HG02840 (cell line): ENCODE measurements around the gene CREB3L1.
"Not testable (repeated sequence)": the region's sequence is repeated elsewhere in the genome, so short reads cannot be mapped to it uniquely, and the experiment has no call there.

Source experiments
- ATAC-seq: cut with Tn5 transposase; IDR thresholded peaks from one replicate; pipeline ENCODE4 v1.9.1; 2021; ENCODE audit warnings: mild to moderate bottlenecking, moderate library complexity, moderate number of reproducible peaks; ENCODE audit not compliant: unreplicated experiment, low FRiP score

CREB3L1 gene

DNA sequence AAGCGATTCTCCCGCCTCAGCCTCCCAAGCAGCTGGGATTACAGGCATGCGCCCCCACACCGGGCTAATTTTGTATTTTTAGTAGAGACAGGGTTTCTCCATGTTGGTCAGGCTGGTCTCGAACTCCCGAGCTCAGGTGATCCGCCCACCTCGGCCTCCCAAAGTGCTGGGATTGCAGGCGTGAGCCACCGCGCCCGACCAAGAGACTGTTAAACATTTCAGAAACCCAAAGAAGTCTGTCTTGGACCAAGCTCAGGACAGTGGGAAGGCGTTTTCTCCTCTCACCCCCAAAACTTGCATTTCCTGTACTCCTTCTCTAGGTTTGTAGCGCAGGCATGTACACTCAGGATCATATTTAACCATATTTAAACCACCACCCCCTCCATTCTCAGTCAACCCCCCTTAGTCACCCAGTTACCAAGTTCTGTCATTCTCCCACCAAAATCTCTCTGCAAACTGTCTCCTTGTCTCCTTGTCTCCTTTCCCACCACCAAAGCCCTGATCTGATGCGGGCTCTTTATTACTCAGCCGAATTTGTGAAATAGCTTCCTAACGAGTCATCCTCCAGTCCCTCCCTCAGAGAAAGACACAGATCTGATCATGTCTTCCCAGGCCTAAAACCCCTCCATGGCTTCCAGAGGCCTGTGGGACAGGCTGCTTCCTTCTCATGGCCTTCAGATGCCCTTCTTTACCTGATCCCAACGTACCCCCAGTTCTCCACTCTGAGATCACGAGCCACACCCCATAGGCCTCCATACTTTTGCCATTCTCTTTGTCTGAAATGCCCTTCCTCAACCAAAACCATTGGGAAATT is 29.0 kb upstream of the CREB3L1 start:
- no peak for ATAC-seq

DNA sequence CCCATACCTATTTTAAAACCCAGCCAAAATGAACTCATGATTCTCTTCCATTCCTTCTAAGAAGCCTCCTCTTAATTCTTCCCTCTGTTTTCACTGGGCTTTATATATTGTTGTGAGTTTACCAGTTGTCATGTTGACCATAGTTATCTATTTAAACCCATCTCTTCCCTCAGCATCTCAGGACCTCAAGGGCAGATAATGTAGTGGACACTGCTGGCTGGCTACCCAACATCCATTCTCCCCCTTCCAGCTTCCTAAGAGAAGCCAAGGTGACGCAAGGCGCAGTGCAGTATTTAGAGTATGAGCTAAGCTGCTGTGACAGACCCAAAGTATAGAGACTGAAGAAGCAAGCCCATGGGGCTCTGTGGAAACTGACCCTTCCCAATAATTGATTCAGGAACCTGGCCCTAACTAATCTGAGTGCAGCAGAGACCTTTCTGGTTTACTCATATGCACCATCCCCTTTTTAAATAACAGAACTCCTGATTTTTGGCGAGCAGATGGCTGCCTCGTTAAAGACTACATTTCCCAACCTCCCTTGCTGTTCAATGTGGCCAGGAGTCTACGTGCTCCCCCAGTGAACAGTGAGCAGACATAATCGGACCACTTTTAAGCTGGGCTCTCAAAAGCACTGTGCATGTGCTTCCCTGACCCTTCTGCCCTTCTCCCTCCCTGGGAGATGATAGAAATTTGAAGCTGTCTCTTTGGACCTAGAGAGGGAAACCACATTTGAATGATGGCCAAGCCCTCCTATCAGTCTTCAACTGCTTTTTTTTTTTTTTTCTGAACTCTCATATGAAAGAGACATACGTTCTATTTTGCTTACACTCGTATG is 28.1 kb upstream of the CREB3L1 start:
- no peak for ATAC-seq

DNA sequence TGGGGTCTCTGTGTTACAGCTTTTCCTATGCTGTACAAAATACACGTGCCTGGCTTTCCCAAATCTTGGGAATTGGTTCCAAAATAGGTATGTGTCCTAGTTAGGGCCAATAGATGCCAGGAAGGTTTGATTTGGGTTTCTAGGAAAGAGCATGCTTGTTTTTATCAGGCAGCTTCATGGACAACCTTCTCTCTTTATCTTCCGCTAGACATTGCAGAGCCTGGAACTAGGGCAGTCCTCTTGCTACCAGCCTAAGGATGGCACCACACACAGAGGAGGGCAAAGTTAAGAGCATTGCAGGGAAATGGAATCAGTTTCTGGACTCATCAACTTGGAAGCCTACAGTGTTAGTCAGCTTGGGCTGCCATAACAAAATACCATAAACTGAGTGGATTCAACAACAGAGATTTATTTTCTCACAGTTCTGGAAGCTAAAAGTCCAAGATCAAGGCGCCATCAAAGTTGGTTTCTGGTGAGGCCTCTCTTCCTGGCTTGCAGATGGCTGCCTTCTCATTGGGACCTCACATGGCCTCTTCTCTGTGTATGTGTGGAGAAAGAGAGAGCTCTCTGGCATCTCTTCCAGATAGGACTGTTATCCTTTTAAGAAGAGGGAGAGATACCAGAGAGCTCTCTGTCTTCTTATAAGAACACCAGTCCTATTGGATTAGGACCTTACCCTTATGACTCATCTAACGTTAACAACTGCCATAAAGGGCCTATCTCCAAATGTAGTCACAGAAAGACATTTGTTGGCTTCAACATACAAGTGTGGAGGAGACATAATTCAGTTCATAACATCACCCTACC is 27.3 kb upstream of the CREB3L1 start:
- no peak for ATAC-seq

DNA sequence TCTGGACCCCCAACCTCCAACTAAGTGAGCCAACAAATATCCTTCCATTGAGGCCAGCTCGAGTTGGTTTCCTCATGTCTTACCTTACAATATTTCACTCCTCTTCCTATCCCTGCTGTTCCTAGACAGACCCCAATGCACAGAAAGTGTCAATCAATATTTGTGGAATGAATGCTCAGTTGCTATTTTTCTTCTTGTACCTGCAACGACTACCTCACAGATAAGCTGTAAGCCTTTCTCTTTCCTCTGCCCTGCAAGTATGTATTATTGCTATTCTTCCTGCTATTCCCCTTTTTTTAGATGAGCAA is 26.8 kb upstream of the CREB3L1 start:
- ATAC-seq, result no peak

DNA sequence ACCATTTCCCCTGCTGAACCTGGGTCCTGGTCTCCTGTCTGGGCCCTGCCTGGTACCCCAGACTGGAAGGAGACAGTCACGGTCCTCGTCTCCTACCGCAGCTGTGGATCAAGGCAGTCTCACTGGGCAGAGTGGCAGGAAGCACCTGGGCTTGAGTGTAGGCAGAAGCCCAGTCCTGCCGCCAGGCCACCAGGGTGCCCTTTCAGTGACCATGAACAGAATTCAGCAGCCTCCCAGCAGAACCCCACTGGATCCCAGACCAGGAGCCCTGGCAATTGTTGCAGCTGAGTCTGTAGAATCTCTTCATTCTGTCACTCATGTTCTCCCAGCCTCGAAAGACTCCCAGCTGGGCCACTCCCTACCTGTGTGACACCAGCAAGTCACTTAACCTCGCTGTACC is 25.5 kb upstream of the CREB3L1 start:
- no peak for ATAC-seq

DNA sequence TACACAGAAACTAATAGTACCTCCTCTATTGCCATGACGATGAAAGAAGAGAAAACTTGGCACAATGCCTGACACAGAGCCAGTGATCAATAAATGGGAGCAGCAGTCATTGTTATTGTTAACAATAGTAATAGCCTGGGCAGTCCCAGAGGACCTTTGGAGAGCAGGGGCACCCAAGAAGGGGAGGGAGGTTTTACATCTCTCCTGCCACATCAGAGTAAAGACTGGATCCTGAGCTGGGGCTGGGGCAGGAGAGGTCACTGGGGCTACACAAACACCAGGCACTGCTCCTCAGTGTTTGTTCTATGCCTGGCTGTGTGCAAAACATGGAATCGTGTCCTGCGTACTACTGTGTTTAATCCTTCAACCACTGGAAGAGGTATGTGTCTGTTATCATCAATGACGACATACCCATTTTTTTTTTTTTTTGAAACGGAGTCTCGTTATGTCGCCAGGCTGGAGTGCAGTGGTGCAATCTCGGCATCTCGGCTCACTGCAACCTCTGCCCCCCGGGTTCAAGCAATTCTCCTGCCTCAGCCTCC is 25.0 kb upstream of the CREB3L1 start:
- no peak for ATAC-seq

DNA sequence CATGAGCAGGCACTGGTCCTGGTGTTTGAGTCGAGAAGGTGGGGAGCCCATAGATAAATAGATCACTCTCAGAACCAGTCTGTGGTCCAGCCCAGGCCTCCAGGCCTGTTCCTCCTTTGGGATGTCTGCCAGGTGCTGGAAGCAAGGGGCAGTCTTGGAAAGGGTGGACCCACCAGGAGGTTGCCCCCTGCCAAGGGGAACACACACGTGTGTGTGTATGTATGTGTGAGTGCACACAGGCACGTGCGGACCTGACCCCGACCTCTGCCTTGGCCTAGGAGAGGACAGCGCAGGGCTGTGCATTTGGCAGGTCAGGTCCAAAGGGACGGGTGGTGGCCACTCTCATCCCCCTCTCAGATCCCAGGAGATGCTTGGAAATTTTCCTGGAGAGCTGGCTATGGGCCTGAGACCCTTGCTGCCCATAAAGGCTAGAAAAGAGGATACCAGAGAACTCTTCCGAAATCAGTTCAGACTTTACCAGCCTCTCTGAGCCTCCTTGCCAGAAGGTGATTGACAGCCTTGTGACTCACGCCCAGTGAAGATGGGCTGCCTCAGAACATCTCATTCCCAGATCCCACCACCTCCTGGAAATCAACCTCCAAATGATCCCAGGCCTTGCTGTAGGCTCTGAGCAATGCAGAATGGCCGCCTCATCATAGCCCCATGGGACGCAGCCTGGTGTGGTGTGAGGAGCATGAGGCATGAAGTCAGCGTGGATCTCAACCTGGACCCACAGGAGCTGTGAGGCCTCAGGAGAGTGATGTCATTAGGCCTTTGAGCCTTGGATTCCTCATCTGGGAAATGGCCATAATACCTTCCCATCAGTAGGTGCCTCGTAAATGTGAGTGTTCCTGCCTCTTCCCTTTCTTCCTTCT is 24.0 kb upstream of the CREB3L1 start:
- ATAC-seq, result no peak

DNA sequence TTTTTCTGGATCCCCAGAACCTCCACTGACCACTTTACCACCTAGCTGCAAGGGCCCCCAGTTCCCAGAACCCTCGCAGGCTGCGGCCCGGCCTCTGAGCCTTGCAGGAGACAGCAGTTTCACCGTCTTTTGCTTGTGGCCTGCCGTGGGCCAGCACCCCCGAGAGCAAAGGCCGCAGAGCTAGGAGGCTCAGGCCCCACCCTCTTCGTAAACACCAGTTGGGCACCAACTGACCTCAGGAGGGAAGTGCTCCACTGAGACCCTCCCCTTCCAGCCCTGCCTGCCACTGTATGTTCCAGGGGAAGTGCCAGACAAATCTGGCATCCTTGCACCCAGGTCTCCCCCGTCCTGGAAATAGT is 23.4 kb upstream of the CREB3L1 start:
- ATAC-seq, result no peak

DNA sequence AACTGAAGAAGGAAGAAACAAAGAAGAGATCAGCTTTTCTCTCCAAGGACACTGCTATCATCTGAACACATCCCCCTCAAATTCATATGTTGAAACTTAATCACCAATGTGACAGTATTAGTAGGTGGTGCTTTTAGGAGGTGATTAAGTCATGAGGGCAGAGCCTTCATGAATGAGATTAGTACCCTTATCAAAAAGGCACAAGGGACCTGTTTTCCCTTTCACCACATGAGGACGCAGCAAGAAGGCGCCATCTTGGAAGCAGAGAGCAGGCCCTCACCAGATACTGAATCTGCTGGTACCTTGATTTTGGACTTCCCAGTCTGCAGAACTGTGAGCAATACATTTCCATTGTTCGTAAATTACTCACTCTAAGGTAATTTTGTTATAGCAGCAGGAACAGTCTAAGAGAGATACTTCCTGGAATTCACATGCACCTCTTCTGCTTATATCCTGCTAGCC is 20.9 kb upstream of the CREB3L1 start:
- no peak for ATAC-seq

DNA sequence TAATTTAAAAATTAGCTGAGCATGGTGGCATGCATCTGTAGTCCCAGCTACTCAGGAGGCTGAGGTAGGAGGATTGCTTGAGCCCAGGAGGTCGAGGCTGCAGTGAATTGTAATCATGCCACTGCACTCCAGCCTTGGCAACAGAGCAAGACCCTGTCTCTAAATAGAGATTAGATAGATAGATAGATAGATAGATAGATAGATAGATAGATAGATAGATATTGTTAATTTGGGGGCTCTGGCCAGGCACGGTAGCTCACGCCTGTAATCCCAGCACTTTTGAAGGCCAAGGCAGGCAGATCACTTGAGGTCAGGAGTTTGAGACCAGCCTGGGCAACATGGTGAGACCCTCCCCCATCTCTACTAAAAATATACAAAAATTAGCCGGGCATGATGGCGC is 18.1 kb upstream of the CREB3L1 start:
- ATAC-seq, result not testable (repeated sequence)

DNA sequence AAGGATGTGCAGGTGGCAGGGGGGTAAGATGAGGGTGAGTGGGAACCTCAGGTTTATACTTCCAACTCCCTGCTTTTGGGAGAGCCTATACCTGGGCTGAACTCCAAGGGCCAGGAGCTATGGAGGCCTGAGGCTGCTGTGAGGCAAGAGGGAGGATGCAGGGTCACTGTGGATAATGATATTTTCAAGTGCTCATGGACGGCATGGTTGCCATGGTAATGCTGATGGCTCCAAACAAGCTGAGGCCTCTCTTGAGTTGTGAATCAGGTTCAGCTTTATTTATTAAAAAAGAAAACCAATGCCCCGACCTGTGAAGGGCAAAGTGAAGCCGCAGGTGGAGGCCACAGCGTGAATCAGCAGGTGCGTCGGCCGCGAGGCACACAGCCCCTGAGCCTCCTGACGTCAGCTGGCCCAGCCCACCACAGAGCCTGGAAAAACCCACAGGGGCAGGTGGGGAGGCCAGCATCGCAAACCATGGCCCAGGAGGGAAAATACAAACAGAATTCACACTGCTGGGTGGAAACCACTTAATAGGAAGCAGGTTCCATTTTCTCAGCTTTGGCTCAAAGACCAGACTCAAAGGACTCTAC is 17.4 kb upstream of the CREB3L1 start:
- ATAC-seq, result no peak

DNA sequence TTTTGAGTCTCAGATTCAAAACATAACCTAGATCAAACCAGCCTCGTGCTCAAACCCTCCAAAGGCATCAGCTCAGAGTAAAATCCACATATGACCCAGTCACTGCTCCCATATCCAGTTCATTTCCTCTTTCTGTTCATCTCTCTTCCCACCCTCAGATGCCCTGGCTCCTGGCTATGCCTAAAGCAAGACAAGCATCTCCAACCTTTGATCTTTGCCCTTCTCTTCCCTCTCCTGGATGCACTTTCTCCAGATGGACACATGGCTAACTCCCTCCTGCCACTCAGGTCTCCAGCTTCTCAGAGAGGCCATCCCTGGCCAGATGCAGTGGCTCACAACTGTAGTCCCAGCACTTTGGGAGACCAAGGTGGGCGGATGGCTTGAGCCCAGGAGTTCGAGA is 14.3 kb upstream of the CREB3L1 start:
- ATAC-seq, result no peak

DNA sequence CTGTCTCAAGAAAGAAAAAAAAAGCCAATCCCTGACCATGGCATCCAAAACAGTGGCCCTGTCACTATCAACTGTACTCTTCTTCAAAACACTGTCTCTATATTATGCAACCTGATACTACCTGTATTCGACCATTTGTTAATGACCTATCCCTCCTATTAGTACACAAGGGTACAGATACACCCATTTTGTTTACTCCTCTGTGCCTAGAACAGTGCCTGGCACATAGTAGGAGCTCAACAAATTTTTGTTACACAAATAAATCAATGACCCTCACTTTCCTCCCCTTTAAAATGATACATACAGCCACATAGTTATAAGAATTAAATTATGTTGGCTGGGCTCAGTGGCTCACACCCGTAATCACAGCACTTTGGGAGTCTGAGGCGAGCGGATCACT is 13.4 kb upstream of the CREB3L1 start:
- ATAC-seq, result no peak

DNA sequence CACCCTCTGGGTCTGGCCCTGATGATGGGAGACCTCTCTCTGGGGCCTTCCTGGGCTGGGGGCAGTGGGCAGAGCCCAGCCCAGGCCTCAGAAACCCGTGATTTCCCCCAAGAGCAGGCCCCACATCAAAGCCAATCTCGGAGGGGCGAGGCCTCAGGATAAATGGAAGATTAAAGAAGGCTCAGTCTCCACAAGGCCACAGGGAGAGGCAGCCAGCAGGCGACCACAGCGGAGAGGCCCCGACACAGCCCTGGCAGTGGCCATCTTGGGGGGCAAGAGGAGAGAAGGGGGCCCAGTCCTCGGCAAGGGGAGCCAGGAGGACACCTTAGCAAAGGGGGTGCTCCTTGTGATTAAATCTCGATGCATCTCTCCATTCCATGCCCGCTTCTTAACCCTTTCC is 12.5 kb upstream of the CREB3L1 start:
- no peak for ATAC-seq

DNA sequence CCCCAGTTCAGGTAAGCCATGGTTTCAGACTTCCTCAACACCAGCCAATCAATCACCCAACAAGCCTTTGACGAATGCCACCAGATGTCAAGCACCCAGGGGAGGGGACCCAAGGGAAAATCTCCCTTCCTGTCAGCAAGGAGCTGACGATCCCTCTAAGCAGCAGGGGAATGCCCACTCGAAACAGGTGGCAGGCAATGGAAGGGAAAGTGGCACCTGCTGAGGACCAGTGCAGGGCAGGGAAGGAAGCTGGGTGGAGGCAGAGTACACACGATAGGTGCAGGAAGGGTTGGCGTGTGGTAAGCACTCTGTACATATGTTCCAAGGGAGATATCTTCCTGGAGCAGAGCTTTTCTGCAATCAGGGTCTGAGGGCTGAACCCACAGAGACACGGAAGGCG is 11.7 kb upstream of the CREB3L1 start:
- no peak for ATAC-seq

DNA sequence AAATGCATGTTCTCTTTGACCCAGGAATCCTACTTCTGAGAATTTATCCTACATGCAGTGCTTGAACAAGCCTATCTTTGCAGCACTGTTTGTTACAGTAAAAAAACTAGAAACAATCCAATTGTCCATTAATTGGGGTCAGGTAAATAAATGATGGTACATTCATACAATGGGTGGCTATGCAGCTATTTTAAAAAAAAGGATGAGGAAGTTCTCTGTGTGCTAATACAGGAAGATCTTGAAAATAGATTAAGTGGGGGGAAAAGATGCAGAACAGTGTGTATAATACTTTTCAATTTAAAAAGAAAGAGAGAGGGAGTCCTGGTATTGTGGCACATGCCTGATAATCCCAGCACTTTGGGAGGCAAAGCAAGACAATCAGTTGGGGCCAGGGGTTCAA is 9.5 kb upstream of the CREB3L1 start:
- ATAC-seq, result no peak

DNA sequence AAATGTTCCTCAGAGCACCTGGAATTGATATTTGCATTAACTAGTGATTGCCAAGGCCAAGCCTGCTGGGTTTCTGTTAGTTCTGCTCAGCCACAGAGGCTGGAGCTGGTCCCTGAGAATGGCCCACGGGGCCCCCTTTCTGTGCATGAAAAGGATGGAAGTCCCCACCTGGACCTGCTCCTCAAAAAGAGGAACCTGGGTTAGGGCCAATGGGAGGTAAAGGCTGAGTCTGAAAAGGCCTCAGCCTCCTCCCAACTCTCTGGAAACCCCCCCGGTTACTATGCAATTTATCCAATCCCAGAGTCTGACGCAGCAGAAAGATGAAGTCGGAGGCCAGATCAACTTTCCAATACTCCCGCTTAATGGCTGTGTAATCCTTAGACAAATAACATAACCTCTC is 6.8 kb upstream of the CREB3L1 start:
- ATAC-seq, result no peak

DNA sequence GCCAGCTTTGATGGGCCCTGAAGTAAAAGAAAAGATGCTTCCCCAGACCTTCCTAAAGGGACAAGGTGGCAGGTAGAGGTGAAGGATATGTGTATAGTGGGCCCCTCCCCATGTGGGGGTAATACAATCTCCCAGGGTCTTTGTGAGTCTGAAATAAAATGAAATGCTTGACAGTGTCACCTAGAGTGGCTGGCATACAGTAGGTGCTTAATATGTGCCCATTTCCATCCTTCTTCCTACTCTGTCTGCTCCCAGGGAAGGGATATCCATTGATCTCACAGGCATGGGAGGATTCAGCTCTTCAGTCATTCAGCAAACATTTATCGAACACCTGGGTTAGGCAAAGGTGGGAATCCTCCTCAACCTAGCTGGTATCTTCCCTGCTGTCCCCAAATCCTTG is 6.1 kb upstream of the CREB3L1 start:
- no peak for ATAC-seq
